Keratinocyte (primary cell): Measurements from ENCODE around the gene SURF1. TPM values are rescaled to one million over a fixed set of nuclear protein-coding genes. Genes with fewer than 3 reads are reported as not detected.
"Not testable (repeated sequence)": the region's sequence is repeated elsewhere in the genome, so short reads cannot be mapped to it uniquely, and the experiment has no call there.

Experiments
- DNase-seq: peaks from one replicate; pipeline ENCODE4 v3.0.0-alpha.2; 2011; ENCODE audit warnings: low read depth, missing footprints, low spot score
- FAIRE-seq: peaks from 2 replicates; lab custom pipeline; 2011; peaks lifted over from hg19 to GRCh38; lab: Jason Lieb, UNC
- H2AFZ ChIP-seq: 2 replicates; pipeline ENCODE4 v1.6.0; 2012; ENCODE audit warnings: low read length, control low read depth, inconsistent platforms; ENCODE audit not compliant: control insufficient read depth
- H3K27ac ChIP-seq: 2 replicates; pipeline ENCODE4 v1.5.1; 2011; ENCODE audit warnings: low read length; ENCODE audit not compliant: control insufficient read depth, insufficient read depth
- H3K27me3 ChIP-seq: 3 replicates; pipeline ENCODE4 v1.6.0; 2011; ENCODE audit warnings: low read length; ENCODE audit not compliant: control insufficient read depth, insufficient read depth; ENCODE audit errors: extremely low read depth
- H3K36me3 ChIP-seq, 2 experiments: 2 replicates in 1 of 2; 3 replicates in 1 of 2; pipeline ENCODE4 v1.5.1; 2011; ENCODE audit warnings: low read length in 2 of 2, mild to moderate bottlenecking in 1 of 2; ENCODE audit not compliant: control insufficient read depth in 2 of 2, insufficient read depth in 2 of 2; ENCODE audit errors: extremely low read depth in 1 of 2
- H3K4me1 ChIP-seq: 3 replicates; pipeline ENCODE4 v1.5.1; 2011; ENCODE audit warnings: low read length; ENCODE audit not compliant: control insufficient read depth, insufficient read depth; ENCODE audit errors: extremely low read depth
- H3K4me2 ChIP-seq: 3 replicates; pipeline ENCODE4 v1.6.0; 2011; ENCODE audit warnings: low read depth, low read length; ENCODE audit not compliant: control insufficient read depth, insufficient read depth; ENCODE audit errors: extremely low read depth
- H3K4me3 ChIP-seq, 3 experiments: fragments of 200-600 bp in 1 of 3; sonication (generic) in 1 of 3; 2 replicates in 2 of 3; 3 replicates in 1 of 3; pipeline ENCODE4 v1.5.1; 2011 to 2016; ENCODE audit warnings: low read length in 3 of 3, mild to moderate bottlenecking in 3 of 3, control low read depth in 2 of 3, inconsistent platforms in 1 of 3, low read depth in 1 of 3, mixed read lengths in 1 of 3, mixed run types in 1 of 3, moderate library complexity in 1 of 3; ENCODE audit not compliant: control insufficient read depth in 2 of 3, insufficient read depth in 2 of 3; ENCODE audit errors: extremely low read depth in 1 of 3
- H3K79me2 ChIP-seq: 2 replicates; pipeline ENCODE4 v1.6.0; 2012; ENCODE audit warnings: low read length; ENCODE audit not compliant: control insufficient read depth, insufficient read depth
- H3K9ac ChIP-seq: 3 replicates; pipeline ENCODE4 v1.6.0; 2011; ENCODE audit warnings: low read length; ENCODE audit not compliant: control insufficient read depth, insufficient read depth; ENCODE audit errors: extremely low read depth
- H3K9me1 ChIP-seq: 3 replicates; pipeline ENCODE4 v1.6.0; 2011; ENCODE audit warnings: low read length; ENCODE audit not compliant: control insufficient read depth, insufficient read depth; ENCODE audit errors: extremely low read depth
- H3K9me3 ChIP-seq: 2 replicates; pipeline ENCODE4 v1.5.1; 2012; ENCODE audit warnings: low read depth, low read length; ENCODE audit not compliant: control insufficient read depth
- H4K20me1 ChIP-seq: 3 replicates; pipeline ENCODE4 v1.6.0; 2011; ENCODE audit warnings: low read length; ENCODE audit not compliant: control insufficient read depth, insufficient read depth; ENCODE audit errors: extremely low read depth
- EZH2 ChIP-seq: IDR thresholded peaks from one replicate; pipeline ENCODE4 v1.6.1; 2012; ENCODE audit warnings: inconsistent platforms, mild to moderate bottlenecking, low read length, moderate library complexity
- dilution Hi-C: fragments of 300-500 bp; cut with MboI; formaldehyde crosslinking; loops from one replicate; pipeline ENCODE4 v1.7.0; 2020; ENCODE audit warnings: low sequenced_read_pairs; ENCODE audit not compliant: extremely low pct_ligation_motif_present
- polyA plus RNA-seq, 5 experiments: library from polyadenylated mRNA; depleted of rRNA in 3 of 5; stranded (reverse) in 3 of 5; stranded (forward) in 1 of 5; unstranded in 1 of 5; fragments of >200 nt; gene quantifications; 1 replicate in 1 of 5; 2 replicates in 3 of 5; 3 replicates in 1 of 5; pipeline versions ENCODE4 v1.2.1 to v1.2.3, GENCODE V29; 2011 to 2012; ENCODE audit warnings: missing spikeins in 2 of 5, low read depth in 1 of 5, low replicate concordance in 1 of 5
- TF ChIP-seq, protein P1 (sequence below), 3 experiments: IDR thresholded peaks in 1 of 3; conservative IDR thresholded peaks in 1 of 3; optimal IDR thresholded peaks in 1 of 3; 2 replicates in 2 of 3; 3 replicates in 1 of 3; pipeline versions ENCODE3 to v1.5.1; 2011; ENCODE audit warnings: low read length in 3 of 3, mild to moderate bottlenecking in 3 of 3, moderate library complexity in 2 of 3, control low read depth in 1 of 3, inconsistent platforms in 1 of 3; ENCODE audit not compliant: insufficient read depth in 2 of 3; ENCODE audit errors: extremely low read depth in 1 of 3

The SURF1 gene
- polyA plus RNA-seq, 1 donor (not counting 4 experiments of a cell fraction or from before 2014, with no cell fraction given), result 31.1 TPM

GRCh38 chr9:133394687-133395271 is 38.5 kb upstream of the SURF1 start:
- DNase-seq (no peak), FAIRE-seq (no peak)
- no peaks in the 10 kb centered on the region for H3K4me1 ChIP-seq
- dilution Hi-C loops, result no loop called here
- no peaks in the 10 kb centered on the region for H4K20me1 ChIP-seq
- H2AFZ ChIP-seq, result no peak overlapping the region
- no peak overlapping the region for H3K27ac ChIP-seq
- no peaks in the 10 kb centered on the region for H3K79me2 ChIP-seq
- H3K9me1 ChIP-seq, result no peaks in the 10 kb centered on the region
- no peaks in the 10 kb centered on the region for H3K9me3 ChIP-seq
- peaks cover 15% of the 10 kb centered on the region for H3K27me3 ChIP-seq
- no peak overlapping the region for H3K4me2 ChIP-seq
- no peaks in the 10 kb centered on the region for H3K36me3 ChIP-seq
- no peak overlapping the region for H3K4me3 ChIP-seq
- H3K9ac ChIP-seq, result no peak overlapping the region
- TF ChIP-seq, protein P1, sequence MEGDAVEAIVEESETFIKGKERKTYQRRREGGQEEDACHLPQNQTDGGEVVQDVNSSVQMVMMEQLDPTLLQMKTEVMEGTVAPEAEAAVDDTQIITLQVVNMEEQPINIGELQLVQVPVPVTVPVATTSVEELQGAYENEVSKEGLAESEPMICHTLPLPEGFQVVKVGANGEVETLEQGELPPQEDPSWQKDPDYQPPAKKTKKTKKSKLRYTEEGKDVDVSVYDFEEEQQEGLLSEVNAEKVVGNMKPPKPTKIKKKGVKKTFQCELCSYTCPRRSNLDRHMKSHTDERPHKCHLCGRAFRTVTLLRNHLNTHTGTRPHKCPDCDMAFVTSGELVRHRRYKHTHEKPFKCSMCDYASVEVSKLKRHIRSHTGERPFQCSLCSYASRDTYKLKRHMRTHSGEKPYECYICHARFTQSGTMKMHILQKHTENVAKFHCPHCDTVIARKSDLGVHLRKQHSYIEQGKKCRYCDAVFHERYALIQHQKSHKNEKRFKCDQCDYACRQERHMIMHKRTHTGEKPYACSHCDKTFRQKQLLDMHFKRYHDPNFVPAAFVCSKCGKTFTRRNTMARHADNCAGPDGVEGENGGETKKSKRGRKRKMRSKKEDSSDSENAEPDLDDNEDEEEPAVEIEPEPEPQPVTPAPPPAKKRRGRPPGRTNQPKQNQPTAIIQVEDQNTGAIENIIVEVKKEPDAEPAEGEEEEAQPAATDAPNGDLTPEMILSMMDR (optimal IDR thresholded peaks at IDR 0.05 in 1 of 3, IDR thresholded peaks at IDR 0.05 in 1 of 3, conservative IDR thresholded peaks at IDR 0.05 in 1 of 3; ENCODE audit: extremely low read depth in 1 of 3, insufficient read depth in 2 of 3, low read length in 3 of 3), result peak in 1 of 3 experiments; percentile 24
- no peak for TF ChIP-seq EZH2

DNA sequence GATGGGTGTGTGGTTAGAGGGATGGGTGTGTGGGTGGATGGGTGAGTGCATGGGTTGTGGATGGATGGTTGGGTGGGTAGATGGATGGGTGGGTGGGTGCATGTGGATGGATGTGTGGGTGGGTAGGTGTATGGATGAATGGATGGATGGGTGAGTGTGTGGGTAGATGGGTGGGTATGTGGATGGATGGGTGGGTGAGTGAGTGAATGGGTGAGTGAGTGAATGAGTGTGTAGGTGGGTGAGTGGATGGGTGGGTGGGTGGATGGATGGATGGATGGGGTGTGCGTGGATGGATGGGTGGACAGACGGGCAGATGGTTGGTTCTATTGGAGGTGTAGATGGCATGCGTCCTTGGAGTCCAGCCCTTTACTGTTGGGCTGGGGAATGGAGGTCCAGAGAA is 37.1 kb upstream of the SURF1 start:
- FAIRE-seq (no peak), DNase-seq (no peak)
- TF ChIP-seq EZH2, result no peak
- TF ChIP-seq, protein P1 (optimal IDR thresholded peaks at IDR 0.05 in 1 of 3, IDR thresholded peaks at IDR 0.05 in 1 of 3, conservative IDR thresholded peaks at IDR 0.05 in 1 of 3; ENCODE audit: extremely low read depth in 1 of 3, insufficient read depth in 2 of 3, low read length in 3 of 3), result no peak
- no peaks in the 10 kb centered on the region for H3K36me3 ChIP-seq
- H3K4me3 ChIP-seq, result no peak overlapping the region
- no peak overlapping the region for H2AFZ ChIP-seq
- no peak overlapping the region for H3K27ac ChIP-seq
- dilution Hi-C loops, result no loop called here
- H3K4me1 ChIP-seq, result no peaks in the 10 kb centered on the region
- H3K9me3 ChIP-seq, result no peaks in the 10 kb centered on the region
- no peak overlapping the region for H3K9ac ChIP-seq
- no peaks in the 10 kb centered on the region for H4K20me1 ChIP-seq
- H3K9me1 ChIP-seq, result no peaks in the 10 kb centered on the region
- peaks cover 15% of the 10 kb centered on the region for H3K27me3 ChIP-seq
- no peaks in the 10 kb centered on the region for H3K79me2 ChIP-seq
- H3K4me2 ChIP-seq, result no peak overlapping the region

GRCh38 chr9:133392308-133392707 is 36.0 kb upstream of the SURF1 start:
- DNase-seq, H3K27ac ChIP-seq, dilution Hi-C loops, H3K9me3 ChIP-seq, H3K4me1 ChIP-seq, H3K9me1 ChIP-seq, FAIRE-seq, H3K36me3 ChIP-seq, H3K4me3 ChIP-seq, H3K4me2 ChIP-seq, H3K9ac ChIP-seq, H2AFZ ChIP-seq, H3K79me2 ChIP-seq, H4K20me1 ChIP-seq: not testable (repeated sequence)
- peaks cover 15% of the 10 kb centered on the region for H3K27me3 ChIP-seq

GRCh38 chr9:133391449-133391848 is 35.2 kb upstream of the SURF1 start:
- H3K9ac ChIP-seq, DNase-seq, H3K9me1 ChIP-seq, H3K36me3 ChIP-seq, H3K4me3 ChIP-seq, H3K4me2 ChIP-seq, H2AFZ ChIP-seq, H3K79me2 ChIP-seq, H3K9me3 ChIP-seq, H3K4me1 ChIP-seq, FAIRE-seq, H4K20me1 ChIP-seq, dilution Hi-C loops, H3K27ac ChIP-seq: not testable (repeated sequence)
- H3K27me3 ChIP-seq, result peaks cover 15% of the 10 kb centered on the region
